Heart right ventricle (tissue), 16 donors: ENCODE measurements around the gene TNFAIP8. TPM values are rescaled to one million over a fixed set of nuclear protein-coding genes. Genes with fewer than 3 reads are reported as not detected.
A peak's percentile ranks its signal among the peaks of the same experiment; 100 is the strongest.

Experiments
- ATAC-seq, 8 donors: fragments of 200-7000 bp; cut with Tn5 transposase; one replicate each; pipeline ENCODE4 v1.9.1; 2020; ENCODE audit warnings: mild to moderate bottlenecking in 8 of 8, moderate library complexity in 8 of 8, moderate number of reproducible peaks in 1 of 8
- DNase-seq, 2 donors: peaks; one replicate each; pipeline ENCODE4 v3.0.0-alpha.2; 2020
- H3K27ac ChIP-seq, 10 donors: fragments of 200-600 bp; sonication (generic) in 2 of 10; one replicate each; pipeline versions ENCODE4 v1.5.0 to v1.8.0; 2020 to 2022; ENCODE audit warnings: mild to moderate bottlenecking in 3 of 10
- H3K27me3 ChIP-seq, 7 donors: fragments of 200-600 bp; one replicate each; pipeline ENCODE4 v1.8.0; 2021 to 2022; ENCODE audit warnings: mild to moderate bottlenecking in 2 of 7
- H3K36me3 ChIP-seq, 9 donors: fragments of 200-600 bp; sonication (generic) in 1 of 9; one replicate each; pipeline versions ENCODE4 v1.5.0 to v1.8.0; 2020 to 2022; ENCODE audit warnings: mild to moderate bottlenecking in 2 of 9
- H3K4me1 ChIP-seq, 9 donors: fragments of 200-600 bp; sonication (generic) in 1 of 9; one replicate each; pipeline versions ENCODE4 v1.5.0 to v1.8.0; 2020 to 2022; ENCODE audit warnings: mild to moderate bottlenecking in 4 of 9
- H3K4me3 ChIP-seq, 10 donors: fragments of 200-600 bp; sonication (generic) in 2 of 10; one replicate each; pipeline versions ENCODE4 v1.5.0 to v1.8.0; 2020 to 2022; ENCODE audit warnings: mild to moderate bottlenecking in 7 of 10, moderate library complexity in 2 of 10
- H3K9me3 ChIP-seq, 11 donors: fragments of 200-600 bp in 10 of 11; sonication (generic) in 2 of 11; one replicate each; pipeline versions ENCODE4 v1.5.0 to v1.8.0; 2013 to 2022; ENCODE audit warnings: mild to moderate bottlenecking in 2 of 11, control low read depth in 1 of 11, moderate library complexity in 1 of 11
- WGBS, 2 donors: extraction: QIAGEN DNeasy Blood & Tissue Kit; methylation state at CpG; one replicate each; pipeline ENCODE4 v1.1.7; 2013; ENCODE audit warnings: inconsistent platforms in 1 of 2; 5-methylcytosine and 5-hydroxymethylcytosine counted together
- intact Hi-C, 10 donors: fragments of 100-400 bp; cut with DNase I; formaldehyde crosslinking; loops; one replicate each; pipeline versions ENCODE4 v1.11.1 to v1.14.2; 2022
- polyA plus RNA-seq, 2 donors: library from polyadenylated mRNA; stranded (reverse); fragments of 200-250 nt; gene quantifications; one replicate each; pipeline ENCODE4 v1.2.3, GENCODE V29; 2013
- total RNA-seq, 10 donors: library from RNA; stranded (reverse); fragmentation: NEBNext Ultra II Directional in 3 of 10; extraction: Animal tissue kit (Norgen Biotek cat#: 25700) in 3 of 10; gene quantifications; one replicate each; pipeline versions ENCODE4 v1.2.1 to v1.2.4, GENCODE V29; 2021 to 2023
- TF ChIP-seq, protein P1 (sequence below), 9 donors: fragments of 200-600 bp; sonication (generic) in 2 of 9; IDR thresholded peaks; one replicate each; pipeline versions ENCODE4 v1.5.0 to v1.8.0; 2021 to 2022; ENCODE audit warnings: antibody characterized with exemption in 9 of 9, mild to moderate bottlenecking in 5 of 9, moderate library complexity in 1 of 9
- donor health status: Arrhythmogenic right ventricular cardiomyopathy.
- donor health status: ischemic (EF 13 %, LVEDD 7.1; RV severe dilation, severe dysfunction).
- donor health status: healthy with polysubstance abuse.
- donor health status: DM: no; HTN: yes; CAD: no.
- donor health status: DM: no; HTN: no; CAD: no.
- donor health status: ischemic (EF 25% LVEDD 6.9; RV normal size, moderate dysfunction).
- donor health status: ischemic (EF 25% LVEDD 5.7; RV mildly dilated, moderate dysfunction).
- donor health status: healthy.
- donor health status: DM: yes; HTN: yes; CAD: no.
- donor health status: Ischemic cardiomyopathy.
- donor health status: ischemic (EF 35%, LVEDD 5.7; RV mildly dilated, moderate dysfunction).
- donor health status: nonischemic (EF 11% LVEDD 7.7; RV severe dilation, severe dysfunction).
- donor health status: DM: yes; HTN: yes; CAD: no.
- donor health status: PGD.
- donor health status: ischemic (EF 29% LVEDD 5.4; RV normal size, mild dysfunction).
- donor health status: nonischemic (EF 23%, LVEDD 6.1; RV moderate dilation, normal function).

TNFAIP8 gene
- total and polyA plus RNA-seq, 12 donors: 3.3 to 30.8 (median 8.7) TPM

DNA sequence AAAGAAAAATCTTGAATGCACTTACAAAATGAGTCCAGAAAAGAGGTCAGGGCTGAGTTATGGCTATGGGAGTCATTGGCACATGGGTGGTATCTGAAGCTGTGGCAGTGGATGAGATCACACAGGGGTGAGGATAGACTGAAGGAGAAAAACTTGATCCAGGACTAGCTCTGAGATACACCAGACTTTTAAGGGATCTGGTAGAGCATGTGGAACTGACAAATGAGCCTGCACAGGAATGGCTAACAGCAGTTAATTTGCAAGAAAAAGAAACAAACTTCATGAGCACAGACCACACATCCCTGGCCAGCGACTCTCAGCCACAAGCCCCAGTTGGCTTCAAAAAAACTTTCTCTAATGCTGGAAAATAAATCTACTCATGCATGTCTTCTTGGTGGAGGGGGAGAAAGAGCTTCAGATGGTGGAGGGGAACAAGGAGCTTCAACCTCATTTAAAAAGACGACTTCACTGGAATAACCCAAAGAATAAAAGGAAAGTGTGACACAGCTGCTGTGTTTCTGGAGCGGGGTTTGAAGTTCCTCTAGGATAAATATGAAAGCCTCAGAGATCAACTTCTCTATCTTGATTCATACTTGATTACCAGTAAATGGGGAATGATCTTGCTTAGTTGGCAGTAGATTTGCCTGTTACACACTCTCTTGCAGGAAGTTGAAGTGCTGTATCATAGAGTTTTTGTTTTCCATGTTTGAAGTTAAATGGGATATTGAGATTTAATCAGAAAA lies 33.6 kb downstream of the TNFAIP8 start:
- Histone ChIP-seq H3K36me3 (peaks cover 0 to 21% (median 0%) of the 10 kb centered on the region in 9 donors), H3K27ac (peak overlapping the region in 3 of 10 donors; percentile 29 to 54 (median 42)), H3K4me1 (peaks cover 0 to 89% (median 21%) of the 10 kb centered on the region in 9 donors), H3K27me3 (no peaks in the 10 kb centered on the region), H3K4me3 (no peak overlapping the region), H3K9me3 (no peaks in the 10 kb centered on the region)
- 75 to 81% methylated on average over 3 of the region's 3 CpGs for WGBS, 2 donors
- TF ChIP-seq, protein P1, sequence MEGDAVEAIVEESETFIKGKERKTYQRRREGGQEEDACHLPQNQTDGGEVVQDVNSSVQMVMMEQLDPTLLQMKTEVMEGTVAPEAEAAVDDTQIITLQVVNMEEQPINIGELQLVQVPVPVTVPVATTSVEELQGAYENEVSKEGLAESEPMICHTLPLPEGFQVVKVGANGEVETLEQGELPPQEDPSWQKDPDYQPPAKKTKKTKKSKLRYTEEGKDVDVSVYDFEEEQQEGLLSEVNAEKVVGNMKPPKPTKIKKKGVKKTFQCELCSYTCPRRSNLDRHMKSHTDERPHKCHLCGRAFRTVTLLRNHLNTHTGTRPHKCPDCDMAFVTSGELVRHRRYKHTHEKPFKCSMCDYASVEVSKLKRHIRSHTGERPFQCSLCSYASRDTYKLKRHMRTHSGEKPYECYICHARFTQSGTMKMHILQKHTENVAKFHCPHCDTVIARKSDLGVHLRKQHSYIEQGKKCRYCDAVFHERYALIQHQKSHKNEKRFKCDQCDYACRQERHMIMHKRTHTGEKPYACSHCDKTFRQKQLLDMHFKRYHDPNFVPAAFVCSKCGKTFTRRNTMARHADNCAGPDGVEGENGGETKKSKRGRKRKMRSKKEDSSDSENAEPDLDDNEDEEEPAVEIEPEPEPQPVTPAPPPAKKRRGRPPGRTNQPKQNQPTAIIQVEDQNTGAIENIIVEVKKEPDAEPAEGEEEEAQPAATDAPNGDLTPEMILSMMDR (IDR thresholded peaks at IDR 0.05): no peak
- intact Hi-C loops: loop anchor here in 1 of 10 donors (5.0 kb wide), 1 partner anchor 52 kb away; no protein-coding TSS in a partner anchor
- no peak for DNase-seq
- ATAC-seq: peak in 5 of 8 donors; percentile 39 to 56 (median 41)

DNA sequence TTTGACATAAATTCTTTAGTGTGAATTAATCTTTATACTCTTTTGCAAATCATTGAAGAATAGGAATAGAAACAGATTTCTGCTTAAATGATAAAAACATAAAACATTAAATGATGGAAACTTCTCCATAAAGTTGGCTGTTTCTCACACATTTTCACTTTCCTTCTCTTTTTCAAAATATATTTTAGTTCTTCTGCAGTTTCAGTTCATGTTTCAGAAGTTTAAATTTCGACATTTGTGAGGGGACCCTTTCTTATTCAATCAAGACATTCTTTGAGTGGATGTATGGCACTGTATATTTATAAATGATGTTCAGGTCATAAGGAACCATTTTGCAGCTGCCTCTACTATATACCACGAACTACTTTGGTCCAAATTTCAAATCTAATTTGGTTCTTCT lies 34.6 kb downstream of the TNFAIP8 start:
- peaks cover 0 to 85% (median 18%) of the 10 kb centered on the region in 9 donors for H3K4me1 ChIP-seq
- WGBS, 2 donors: 82 to 87% methylated on average over 2 of the region's 2 CpGs
- DNase-seq: no peak

DNA sequence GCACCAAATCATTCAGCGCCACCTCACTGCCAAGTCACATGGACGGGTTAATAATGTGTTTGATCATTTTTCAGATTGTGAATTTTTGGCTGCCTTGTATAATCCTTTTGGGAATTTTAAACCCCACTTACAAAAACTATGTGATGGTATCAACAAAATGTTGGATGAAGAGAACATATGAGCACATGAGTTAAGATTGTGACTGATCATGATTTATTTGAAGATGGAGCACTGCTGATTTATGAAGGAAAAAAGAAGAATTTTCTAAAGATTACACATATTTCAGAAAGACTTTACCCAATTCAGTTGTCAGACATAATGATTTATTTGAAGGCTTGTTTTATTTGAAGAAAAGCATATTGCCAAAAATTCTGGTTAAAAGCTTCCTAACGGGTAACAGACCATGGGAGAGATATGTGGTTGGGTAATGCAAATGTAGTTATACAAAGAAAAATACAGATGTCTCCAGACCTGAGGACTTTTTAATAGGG lies 37.4 kb downstream of the TNFAIP8 start:
- DNase-seq: no peak
- no peak for ATAC-seq
- intact Hi-C loops: no loop called here
- no peak overlapping the region for H3K4me3 ChIP-seq
- WGBS, 2 donors: 63 to 96% methylated on average over 3 of the region's 3 CpGs
- peaks cover 0 to 85% (median 9%) of the 10 kb centered on the region in 9 donors for H3K4me1 ChIP-seq
- peaks cover 0 to 25% (median 0%) of the 10 kb centered on the region in 9 donors for H3K36me3 ChIP-seq
- H3K27ac ChIP-seq: no peak overlapping the region
- no peaks in the 10 kb centered on the region for H3K27me3 ChIP-seq
- no peaks in the 10 kb centered on the region for H3K9me3 ChIP-seq
- TF ChIP-seq, protein P1 (IDR thresholded peaks at IDR 0.05): no peak

More for the DNA sequence above, 34.6 kb downstream of the TNFAIP8 start:
- Histone ChIP-seq H3K27me3 (no peaks in the 10 kb centered on the region), H3K9me3 (no peaks in the 10 kb centered on the region), H3K4me3 (no peak overlapping the region), H3K36me3 (peaks cover 0 to 28% (median 0%) of the 10 kb centered on the region in 9 donors), H3K27ac (peak overlapping the region in 2 of 10 donors; percentile 42 to 54)
- TF ChIP-seq, protein P1 (IDR thresholded peaks at IDR 0.05): no peak
- intact Hi-C loops: no loop called here
- no peak for ATAC-seq

DNA sequence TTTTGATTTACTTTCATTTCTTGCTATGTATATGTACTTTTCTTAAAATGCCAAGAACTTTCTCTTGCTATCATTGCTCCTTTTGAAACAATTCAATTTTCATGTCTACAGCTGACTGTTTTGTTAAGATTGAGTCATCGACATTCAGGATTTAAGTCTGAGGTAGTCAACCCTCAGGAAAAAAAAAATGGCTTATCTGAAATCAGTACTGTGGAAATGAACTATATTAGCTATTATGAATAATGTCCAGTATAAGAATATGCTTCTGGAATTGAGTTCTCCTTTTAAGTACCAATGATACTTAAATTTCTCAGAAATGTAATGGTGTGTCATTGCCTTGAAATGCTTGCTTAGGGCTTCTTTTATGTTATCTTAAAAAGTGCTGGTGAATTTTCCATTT lies 37.9 kb downstream of the TNFAIP8 start:
- Histone ChIP-seq H3K36me3 (peaks cover 0 to 25% (median 0%) of the 10 kb centered on the region in 9 donors), H3K4me1 (peaks cover 0 to 85% (median 7%) of the 10 kb centered on the region in 9 donors), H3K27me3 (no peaks in the 10 kb centered on the region), H3K4me3 (no peak overlapping the region), H3K27ac (no peak overlapping the region), H3K9me3 (no peaks in the 10 kb centered on the region)
- DNase-seq (no peak), ATAC-seq (no peak)
- TF ChIP-seq, protein P1 (IDR thresholded peaks at IDR 0.05): no peak
- intact Hi-C loops: no loop called here
- WGBS, 2 donors: 94 to 95% methylated on average over 1 of the region's 1 CpG
